Neural cell (in vitro differentiated cells): Measurements from ENCODE around the gene HAND1. TPM values are rescaled to one million over a fixed set of nuclear protein-coding genes. Genes with fewer than 3 reads are reported as not detected.
"Not testable (repeated sequence)": the region's sequence is repeated elsewhere in the genome, so short reads cannot be mapped to it uniquely, and the experiment has no call there.

ENCODE experiments used
- H2AFZ ChIP-seq: fragments of 200-600, 300-800 bp; sonication (generic), shearing (Covaris generic); 2 replicates; pipeline ENCODE4 v1.6.0; 2014; ENCODE audit warnings: low read depth, mild to moderate bottlenecking, antibody characterized with exemption, low read length, moderate library complexity
- H3F3A ChIP-seq: fragments of 200-600 bp; shearing (Covaris generic); 2 replicates; pipeline ENCODE4 v1.6.1; 2016; ENCODE audit warnings: mild to moderate bottlenecking, moderate library complexity, mixed read lengths, antibody characterized with exemption, low read length; ENCODE audit not compliant: insufficient read depth, poor library complexity, severe bottlenecking
- H3K27ac ChIP-seq: fragments of 200-600, 300-800 bp; sonication (generic), shearing (Covaris generic); 2 replicates; pipeline ENCODE4 v1.5.1; 2014; ENCODE audit warnings: mild to moderate bottlenecking, low read length, moderate library complexity
- H3K27me3 ChIP-seq: fragments of 300-800, 200-600 bp; sonication (generic), shearing (Covaris generic); 2 replicates; pipeline ENCODE4 v1.6.0; 2014; ENCODE audit warnings: mild to moderate bottlenecking, low read depth, low read length, moderate library complexity; ENCODE audit not compliant: insufficient read depth
- H3K36me3 ChIP-seq: fragments of 300-800, 200-600 bp; sonication (generic), shearing (Covaris generic); 2 replicates; pipeline ENCODE4 v1.5.1; 2014; ENCODE audit warnings: mild to moderate bottlenecking, antibody characterized with exemption, low read length, moderate library complexity; ENCODE audit not compliant: insufficient read depth
- H3K4me2 ChIP-seq: fragments of 300-800, 200-600 bp; sonication (generic), shearing (Covaris generic); 2 replicates; pipeline ENCODE4 v1.6.0; 2014; ENCODE audit warnings: mild to moderate bottlenecking, low read length
- H3K4me3 ChIP-seq: fragments of 300-800, 200-600 bp; sonication (generic), shearing (Covaris generic); 2 replicates; pipeline ENCODE4 v1.5.1; 2014; ENCODE audit warnings: mild to moderate bottlenecking, low read length, moderate library complexity
- H3K79me2 ChIP-seq: fragments of 200-600 bp; shearing (Covaris generic); replicated peaks from 2 replicates; pipeline ENCODE4 v1.6.0; 2014; ENCODE audit warnings: mild to moderate bottlenecking, low read length, moderate library complexity; ENCODE audit not compliant: insufficient read depth
- H3K9ac ChIP-seq: fragments of 300-800, 200-600 bp; sonication (generic), shearing (Covaris generic); 2 replicates; pipeline ENCODE4 v1.6.1; 2016; ENCODE audit warnings: mild to moderate bottlenecking, low read length, mixed read lengths
- H3K9me2 ChIP-seq: fragments of 200-600 bp; shearing (Covaris generic); 2 replicates; pipeline ENCODE4 v1.6.1; 2016; ENCODE audit warnings: mild to moderate bottlenecking, low read length, mixed read lengths; ENCODE audit not compliant: insufficient read depth
- H3K9me3 ChIP-seq: fragments of 200-600, 300-800 bp; sonication (generic), shearing (Covaris generic); 2 replicates; pipeline ENCODE4 v1.6.1; 2016; ENCODE audit warnings: mild to moderate bottlenecking, mixed run types, low read length, moderate library complexity, mixed read lengths
- H4K20me1 ChIP-seq: fragments of 200-600 bp; shearing (Covaris generic); 2 replicates; pipeline ENCODE4 v1.6.1; 2016; ENCODE audit warnings: mild to moderate bottlenecking, mixed run types; ENCODE audit not compliant: insufficient read depth
- CTCF ChIP-seq: fragments of 450-650 bp; IDR thresholded peaks from 2 replicates; pipeline ENCODE4 v1.5.1; 2014; ENCODE audit warnings: antibody characterized with exemption, mild to moderate bottlenecking, moderate library complexity; ENCODE audit not compliant: poor library complexity, severe bottlenecking
- EP300 ChIP-seq: fragments of 450-650 bp; conservative IDR thresholded peaks from 2 replicates; pipeline ENCODE4 v1.6.1; 2014; ENCODE audit warnings: antibody characterized with exemption, mild to moderate bottlenecking, moderate library complexity; ENCODE audit not compliant: poor library complexity, severe bottlenecking
- EZH2 ChIP-seq: fragments of 200-600, 300-800 bp; shearing (Covaris generic), sonication (generic); IDR thresholded peaks from 2 replicates; pipeline ENCODE4 v1.6.1; 2014; ENCODE audit warnings: antibody characterized with exemption, low read length, borderline replicate concordance, mild to moderate bottlenecking; ENCODE audit not compliant: insufficient read depth, poor library complexity, severe bottlenecking
- MXI1 ChIP-seq: fragments of 450-650 bp; conservative IDR thresholded peaks from 2 replicates; pipeline ENCODE4 v1.6.1; 2014; ENCODE audit warnings: antibody characterized with exemption, mild to moderate bottlenecking; ENCODE audit not compliant: poor library complexity, severe bottlenecking
- POLR2AphosphoS5 ChIP-seq: IDR thresholded peaks from 2 replicates; pipeline ENCODE4 v1.6.1; 2012
- RAD21 ChIP-seq: fragments of 450-650 bp; conservative IDR thresholded peaks from 2 replicates; pipeline ENCODE4 v1.6.1; 2014; ENCODE audit warnings: antibody characterized with exemption, mild to moderate bottlenecking, moderate library complexity
- REST ChIP-seq: IDR thresholded peaks from 2 replicates; pipeline ENCODE4 v1.6.1; 2012; ENCODE audit warnings: borderline replicate concordance
- SMC3 ChIP-seq: fragments of 450-650 bp; conservative IDR thresholded peaks from 2 replicates; pipeline ENCODE4 v1.6.1; 2014; ENCODE audit warnings: antibody characterized with exemption, mild to moderate bottlenecking, moderate library complexity; ENCODE audit not compliant: poor library complexity
- TAF1 ChIP-seq: IDR thresholded peaks from 2 replicates; pipeline ENCODE4 v1.6.1; 2012; ENCODE audit warnings: low read depth
- polyA plus RNA-seq: library from polyadenylated mRNA; depleted of rRNA; stranded (reverse); fragments of >200 nt; gene quantifications from 2 replicates; pipeline ENCODE4 v1.2.3, GENCODE V29; 2014

The HAND1 gene
- polyA plus RNA-seq, 1 donor from 2014 or later = not detected

GRCh38 chr5:154516475-154516874 lies 38.4 kb upstream of the HAND1 start:
- TF ChIP-seq CTCF = no peak
- TF ChIP-seq SMC3 = no peak
- no peak for TF ChIP-seq POLR2AphosphoS5
- no peak for TF ChIP-seq EZH2
- TF ChIP-seq TAF1 = no peak
- no peak for TF ChIP-seq RAD21
- TF ChIP-seq EP300 = no peak
- no peak for TF ChIP-seq REST
- TF ChIP-seq MXI1 = no peak
- H3K9ac ChIP-seq = no peak overlapping the region
- H3K36me3 ChIP-seq = no peaks in the 10 kb centered on the region
- no peak overlapping the region for H2AFZ ChIP-seq
- no peaks in the 10 kb centered on the region for H3K27me3 ChIP-seq
- H3K9me3 ChIP-seq = no peaks in the 10 kb centered on the region
- no peak overlapping the region for H3K4me2 ChIP-seq
- H4K20me1 ChIP-seq = no peaks in the 10 kb centered on the region
- no peaks in the 10 kb centered on the region for H3F3A ChIP-seq
- no peak overlapping the region for H3K27ac ChIP-seq
- H3K9me2 ChIP-seq = no peaks in the 10 kb centered on the region
- H3K79me2 ChIP-seq = no peaks in the 10 kb centered on the region
- H3K4me3 ChIP-seq = no peak overlapping the region

- H3K9me3 ChIP-seq, H3K79me2 ChIP-seq, H3K4me2 ChIP-seq, H3K27me3 ChIP-seq, H3K36me3 ChIP-seq, H3K4me3 ChIP-seq, H3K27ac ChIP-seq, H4K20me1 ChIP-seq, H3K9ac ChIP-seq, H2AFZ ChIP-seq, H3K9me2 ChIP-seq, H3F3A ChIP-seq: not testable (repeated sequence)
Measured at GRCh38 chr5:154515488-154515887, 37.5 kb upstream of the HAND1 start.

GRCh38 chr5:154514331-154514730 lies 36.3 kb upstream of the HAND1 start:
- H3K27me3 ChIP-seq = no peaks in the 10 kb centered on the region
- H3K4me3 ChIP-seq = no peak overlapping the region
- TF ChIP-seq EP300 = no peak
- TF ChIP-seq EZH2 = no peak
- no peak for TF ChIP-seq SMC3
- no peak for TF ChIP-seq POLR2AphosphoS5
- TF ChIP-seq TAF1 = no peak
- no peak for TF ChIP-seq MXI1
- TF ChIP-seq CTCF = no peak
- no peak for TF ChIP-seq REST
- TF ChIP-seq RAD21 = no peak

More at GRCh38 chr5:154514331-154514730, 36.3 kb upstream of the HAND1 start:
- Histone ChIP-seq H3K9ac (no peak overlapping the region), H3K4me2 (no peak overlapping the region), H3F3A (no peaks in the 10 kb centered on the region), H3K79me2 (no peaks in the 10 kb centered on the region), H3K36me3 (no peaks in the 10 kb centered on the region), H3K27ac (no peak overlapping the region), H4K20me1 (no peaks in the 10 kb centered on the region), H3K9me2 (no peaks in the 10 kb centered on the region), H2AFZ (no peak overlapping the region), H3K9me3 (no peaks in the 10 kb centered on the region)
